ENCODE results near the gene TMEM38A. TPM values are rescaled to one million over a fixed set of nuclear protein-coding genes. Genes with fewer than 3 reads are reported as not detected.
"Not testable (repeated sequence)": the region's sequence is repeated elsewhere in the genome, so short reads cannot be mapped to it uniquely, and the experiment has no call there.

TMEM38A gene
- total RNA-seq, 4 donors from 2014 or later = 2.3 to 2.8 (median 2.7) TPM

DNA sequence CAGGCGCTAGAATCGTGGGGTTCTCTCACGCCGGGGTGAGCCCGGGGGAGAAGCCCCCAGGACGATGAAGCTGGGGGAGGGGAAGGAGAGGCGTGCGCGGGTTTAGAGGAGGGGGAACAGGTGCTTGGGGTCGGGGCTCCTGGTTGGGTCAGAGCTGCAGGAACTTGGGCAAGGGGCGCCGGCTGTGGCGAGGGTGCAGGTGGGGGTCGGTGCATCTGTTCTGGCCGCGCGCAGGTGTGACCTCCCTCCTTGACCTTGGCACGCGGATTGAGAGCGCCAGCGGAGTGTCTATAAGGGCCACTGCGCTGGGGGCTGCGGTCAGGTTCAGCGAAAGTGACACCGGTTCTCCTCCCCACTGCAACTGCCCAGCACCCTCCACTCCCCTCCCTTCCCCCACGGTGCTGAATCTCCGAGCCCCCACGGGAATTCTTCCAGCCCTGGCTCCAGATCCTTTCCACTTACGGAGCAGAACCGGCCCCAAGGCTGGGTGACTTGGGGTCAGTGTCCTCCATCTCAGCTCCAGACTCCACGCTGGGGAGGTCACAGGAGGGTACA, 618 bp downstream of the TMEM38A start:
- Histone ChIP-seq H3K27me3 (no peaks in the 10 kb centered on the region), H3K4me3 (peak overlapping the region; percentile 88), H3K36me3 (peaks cover 17% of the 10 kb centered on the region), H3K9me3 (no peaks in the 10 kb centered on the region), H3K27ac (no peak overlapping the region), H3K4me1 (peaks cover 40% of the 10 kb centered on the region)
- TF ChIP-seq, protein P1, sequence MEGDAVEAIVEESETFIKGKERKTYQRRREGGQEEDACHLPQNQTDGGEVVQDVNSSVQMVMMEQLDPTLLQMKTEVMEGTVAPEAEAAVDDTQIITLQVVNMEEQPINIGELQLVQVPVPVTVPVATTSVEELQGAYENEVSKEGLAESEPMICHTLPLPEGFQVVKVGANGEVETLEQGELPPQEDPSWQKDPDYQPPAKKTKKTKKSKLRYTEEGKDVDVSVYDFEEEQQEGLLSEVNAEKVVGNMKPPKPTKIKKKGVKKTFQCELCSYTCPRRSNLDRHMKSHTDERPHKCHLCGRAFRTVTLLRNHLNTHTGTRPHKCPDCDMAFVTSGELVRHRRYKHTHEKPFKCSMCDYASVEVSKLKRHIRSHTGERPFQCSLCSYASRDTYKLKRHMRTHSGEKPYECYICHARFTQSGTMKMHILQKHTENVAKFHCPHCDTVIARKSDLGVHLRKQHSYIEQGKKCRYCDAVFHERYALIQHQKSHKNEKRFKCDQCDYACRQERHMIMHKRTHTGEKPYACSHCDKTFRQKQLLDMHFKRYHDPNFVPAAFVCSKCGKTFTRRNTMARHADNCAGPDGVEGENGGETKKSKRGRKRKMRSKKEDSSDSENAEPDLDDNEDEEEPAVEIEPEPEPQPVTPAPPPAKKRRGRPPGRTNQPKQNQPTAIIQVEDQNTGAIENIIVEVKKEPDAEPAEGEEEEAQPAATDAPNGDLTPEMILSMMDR (IDR thresholded peaks at IDR 0.05) = no peak
- TF ChIP-seq EP300 (IDR thresholded peaks at IDR 0.05) (no peak), POLR2A (IDR thresholded peaks at IDR 0.05) (no peak), POLR2AphosphoS5 (IDR thresholded peaks at IDR 0.05) (no peak)
- 7% methylated on average over 28 of the region's 31 CpGs for WGBS
- peak; percentile 71 to 80 for DNase-seq (ENCODE audit: low spot score in 2 of 2)

GRCh38 chr19:16668176-16668575, 7.2 kb downstream of the TMEM38A start:
- no peak for DNase-seq (ENCODE audit: low spot score in 2 of 2)
- no peak overlapping the region for H3K4me3 ChIP-seq
- 95% methylated on average over 5 of the region's 5 CpGs for WGBS
- H3K9me3 ChIP-seq = no peaks in the 10 kb centered on the region
- H3K36me3 ChIP-seq = no peaks in the 10 kb centered on the region
- H3K4me1 ChIP-seq = no peaks in the 10 kb centered on the region
- TF ChIP-seq, protein P1 (IDR thresholded peaks at IDR 0.05) = no peak
- TF ChIP-seq EP300 (IDR thresholded peaks at IDR 0.05) = no peak
- TF ChIP-seq POLR2AphosphoS5 (IDR thresholded peaks at IDR 0.05) = no peak
- TF ChIP-seq POLR2A (IDR thresholded peaks at IDR 0.05) = no peak
- H3K27me3 ChIP-seq = no peaks in the 10 kb centered on the region
- no peak overlapping the region for H3K27ac ChIP-seq

GRCh38 chr19:16668702-16669101, 7.8 kb downstream of the TMEM38A start:
- DNase-seq (ENCODE audit: low spot score in 2 of 2); H3K27me3 ChIP-seq; H3K9me3 ChIP-seq; H3K4me3 ChIP-seq; H3K36me3 ChIP-seq; H3K4me1 ChIP-seq; H3K27ac ChIP-seq: not testable (repeated sequence)
- 98% methylated on average over 4 of the region's 4 CpGs for WGBS

DNA sequence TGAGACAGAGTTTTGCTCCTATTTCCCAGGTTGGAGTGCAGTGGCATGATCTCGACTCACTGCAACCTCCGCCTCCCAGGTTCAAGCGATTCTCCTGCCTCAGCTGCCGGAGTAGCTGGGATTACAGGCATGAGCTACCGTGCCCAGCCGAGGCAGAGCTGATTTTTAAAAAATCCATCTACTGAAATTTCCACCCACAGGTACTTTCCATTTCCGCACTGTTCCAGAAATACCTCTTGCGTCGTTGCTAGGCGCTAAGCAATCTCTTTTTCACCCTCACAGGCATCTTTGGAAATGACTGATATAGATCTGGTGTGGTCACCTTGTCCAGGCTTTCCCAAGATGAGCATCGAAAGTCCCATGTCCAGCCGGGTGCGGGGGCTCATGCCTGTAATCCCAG, 9.4 kb downstream of the TMEM38A start:
- 89% methylated on average over 13 of the region's 13 CpGs for WGBS
- Histone ChIP-seq H3K4me3 (no peak overlapping the region), H3K27ac (no peak overlapping the region), H3K27me3 (no peaks in the 10 kb centered on the region), H3K4me1 (no peaks in the 10 kb centered on the region), H3K36me3 (no peaks in the 10 kb centered on the region), H3K9me3 (no peaks in the 10 kb centered on the region)
- no peak for DNase-seq (ENCODE audit: low spot score in 2 of 2)
- TF ChIP-seq EP300 (IDR thresholded peaks at IDR 0.05) (no peak), POLR2AphosphoS5 (IDR thresholded peaks at IDR 0.05) (no peak), POLR2A (IDR thresholded peaks at IDR 0.05) (no peak)
- TF ChIP-seq, protein P1 (IDR thresholded peaks at IDR 0.05) = no peak

- no peak for DNase-seq (ENCODE audit: low spot score in 2 of 2)
- H3K4me3 ChIP-seq = no peak overlapping the region
- no peaks in the 10 kb centered on the region for H3K36me3 ChIP-seq
- H3K27ac ChIP-seq = no peak overlapping the region
- H3K27me3 ChIP-seq = no peaks in the 10 kb centered on the region
- no peaks in the 10 kb centered on the region for H3K4me1 ChIP-seq
- H3K9me3 ChIP-seq = no peaks in the 10 kb centered on the region
- 87% methylated on average over 7 of the region's 12 CpGs for WGBS
- TF ChIP-seq EP300 (IDR thresholded peaks at IDR 0.05) (no peak), POLR2AphosphoS5 (IDR thresholded peaks at IDR 0.05) (no peak), POLR2A (IDR thresholded peaks at IDR 0.05) (no peak)
- TF ChIP-seq, protein P1 (IDR thresholded peaks at IDR 0.05) = no peak
Measured at GRCh38 chr19:16671652-16672274, 10.8 kb downstream of the TMEM38A start.

Measured in suprapubic skin (tissue), 4 donors.